Mucosa of descending colon (tissue), 3 donors: ENCODE data around the gene COQ8B. TPM values are rescaled to one million over a fixed set of nuclear protein-coding genes. Genes with fewer than 3 reads are reported as not detected.

ENCODE experiments used
- ATAC-seq: fragments of 200-7000 bp; cut with Tn5 transposase; one replicate; pipeline ENCODE4 v1.9.1; 2020; ENCODE audit warnings: mild to moderate bottlenecking, moderate library complexity
- DNase-seq, 3 donors: peaks; one replicate each; pipeline ENCODE4 v3.0.0-alpha.2; 2020
- H3K36me3 ChIP-seq: fragments of 200-600 bp; one replicate; pipeline ENCODE4 v1.8.0; 2021; ENCODE audit warnings: low read depth, mild to moderate bottlenecking
- H3K4me1 ChIP-seq: fragments of 200-600 bp; one replicate; pipeline ENCODE4 v1.8.0; 2021; ENCODE audit warnings: low read depth, mild to moderate bottlenecking
- H3K4me3 ChIP-seq: fragments of 200-600 bp; one replicate; pipeline ENCODE4 v1.8.0; 2021; ENCODE audit warnings: mild to moderate bottlenecking
- H3K9me3 ChIP-seq: fragments of 200-600 bp; one replicate; pipeline ENCODE4 v1.8.0; 2021; ENCODE audit warnings: mild to moderate bottlenecking
- intact Hi-C, 2 donors: fragments of 100-400 bp; cut with DNase I in 1 of 2; cut with micrococcal nuclease in 1 of 2; formaldehyde crosslinking; loops; one replicate each; pipeline versions ENCODE4 v1.11.0 to v1.11.1; 2022; cut with DNase I, micrococcal nuclease
- total RNA-seq, 3 donors: library from RNA; stranded (reverse); fragmentation: NEBNext Ultra II Directional in 2 of 3; extraction: Animal tissue kit (Norgen Biotek cat#: 25700) in 2 of 3; gene quantifications; one replicate each; pipeline versions ENCODE4 v1.2.1 to v1.2.4, GENCODE V29; 2021 to 2023
- TF ChIP-seq, protein P1 (sequence below): fragments of 200-600 bp; IDR thresholded peaks from one replicate; pipeline ENCODE4 v1.8.0; 2022; ENCODE audit warnings: antibody characterized with exemption, mild to moderate bottlenecking
- donor health status: DM: no; HTN: no; CAD: no; lungs with moderate emphysema.
- donor health status: DM: no; HTN: no; CAD: no.
- donor health status: DM: no; HTN: yes; CAD: no.

COQ8B gene
- total RNA-seq, 3 donors from 2014 or later = 29.9 to 49.2 (median 39.3) TPM

DNA sequence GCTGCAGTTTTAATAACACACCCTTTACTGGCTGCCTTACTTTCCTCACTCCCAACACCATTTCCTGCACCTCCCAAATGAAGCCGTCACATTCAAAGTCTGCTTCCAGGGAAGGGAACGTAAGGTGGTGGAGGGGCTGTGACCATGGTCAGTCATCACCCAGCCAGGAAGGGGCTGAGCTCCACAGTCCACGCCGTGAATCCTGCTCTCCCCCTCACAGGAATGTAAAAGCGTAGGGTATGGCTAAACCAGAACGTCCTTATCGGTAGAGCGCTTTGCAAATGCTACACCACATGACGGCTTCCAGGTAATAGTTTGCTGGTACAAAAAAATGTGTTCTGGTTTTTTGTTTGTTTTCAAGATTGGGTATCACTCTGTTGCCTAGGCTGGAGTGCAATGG, 33.2 kb downstream of the COQ8B start:
- Histone ChIP-seq H3K4me1 (peaks cover 13% of the 10 kb centered on the region), H3K4me3 (no peak overlapping the region), H3K9me3 (no peaks in the 10 kb centered on the region), H3K36me3 (no peaks in the 10 kb centered on the region)
- no peak for ATAC-seq
- TF ChIP-seq, protein P1, sequence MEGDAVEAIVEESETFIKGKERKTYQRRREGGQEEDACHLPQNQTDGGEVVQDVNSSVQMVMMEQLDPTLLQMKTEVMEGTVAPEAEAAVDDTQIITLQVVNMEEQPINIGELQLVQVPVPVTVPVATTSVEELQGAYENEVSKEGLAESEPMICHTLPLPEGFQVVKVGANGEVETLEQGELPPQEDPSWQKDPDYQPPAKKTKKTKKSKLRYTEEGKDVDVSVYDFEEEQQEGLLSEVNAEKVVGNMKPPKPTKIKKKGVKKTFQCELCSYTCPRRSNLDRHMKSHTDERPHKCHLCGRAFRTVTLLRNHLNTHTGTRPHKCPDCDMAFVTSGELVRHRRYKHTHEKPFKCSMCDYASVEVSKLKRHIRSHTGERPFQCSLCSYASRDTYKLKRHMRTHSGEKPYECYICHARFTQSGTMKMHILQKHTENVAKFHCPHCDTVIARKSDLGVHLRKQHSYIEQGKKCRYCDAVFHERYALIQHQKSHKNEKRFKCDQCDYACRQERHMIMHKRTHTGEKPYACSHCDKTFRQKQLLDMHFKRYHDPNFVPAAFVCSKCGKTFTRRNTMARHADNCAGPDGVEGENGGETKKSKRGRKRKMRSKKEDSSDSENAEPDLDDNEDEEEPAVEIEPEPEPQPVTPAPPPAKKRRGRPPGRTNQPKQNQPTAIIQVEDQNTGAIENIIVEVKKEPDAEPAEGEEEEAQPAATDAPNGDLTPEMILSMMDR = no peak
- intact Hi-C loops = no loop called here
- no peak for DNase-seq

DNA sequence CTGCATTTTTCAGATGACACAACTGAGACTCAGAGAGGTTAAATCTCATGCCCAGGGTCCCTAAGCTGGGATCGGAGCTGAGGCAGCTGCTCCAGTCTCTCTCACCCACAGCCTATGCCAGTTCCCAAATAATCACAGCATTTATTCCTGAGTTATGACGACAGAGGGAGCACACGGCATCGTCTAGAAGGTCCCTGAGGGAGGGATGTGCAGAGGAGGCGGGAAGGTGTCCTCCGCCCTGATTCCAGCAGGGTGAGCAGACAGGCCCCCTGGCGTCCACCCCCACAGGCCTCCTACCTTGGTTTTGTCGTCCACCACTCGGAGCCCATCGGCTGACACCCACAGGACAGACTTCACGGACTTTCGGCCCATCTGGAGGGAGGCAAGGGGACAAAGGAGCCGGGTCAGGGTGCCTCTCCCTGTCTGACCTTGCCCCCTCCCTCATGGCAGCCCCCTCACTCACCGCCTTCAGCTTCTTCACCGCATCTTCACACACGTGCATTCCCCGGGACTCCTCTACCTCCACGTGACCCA, 34.2 kb downstream of the COQ8B start:
- ATAC-seq (no peak), DNase-seq (no peak)
- Histone ChIP-seq H3K4me1 (peaks cover 10% of the 10 kb centered on the region), H3K9me3 (no peaks in the 10 kb centered on the region), H3K36me3 (no peaks in the 10 kb centered on the region), H3K4me3 (no peak overlapping the region)
- intact Hi-C loops = no loop called here
- TF ChIP-seq, protein P1 = no peak

DNA sequence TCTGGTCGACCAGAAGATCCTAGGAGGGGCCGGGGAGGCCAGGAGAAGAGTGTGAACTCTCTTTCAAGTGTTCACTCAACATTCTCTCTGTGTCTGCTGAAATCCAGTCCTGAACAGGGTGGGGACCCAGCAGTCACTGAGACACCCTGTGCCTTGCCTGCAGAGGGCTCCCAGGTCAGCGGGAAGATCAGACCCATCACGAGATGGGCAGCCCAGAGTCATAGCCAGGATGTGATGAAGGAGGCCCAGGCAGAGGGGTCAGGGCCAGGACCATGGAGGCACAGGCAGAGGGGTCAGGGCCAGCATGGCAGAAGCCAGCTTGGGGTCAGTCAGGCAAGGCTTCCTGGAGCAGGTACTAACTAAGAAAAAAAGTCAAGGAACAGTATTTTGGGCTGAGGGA, 35.6 kb downstream of the COQ8B start:
- ATAC-seq (no peak), DNase-seq (no peak)
- no peak overlapping the region for H3K4me3 ChIP-seq
- peaks cover 6% of the 10 kb centered on the region for H3K4me1 ChIP-seq
- TF ChIP-seq, protein P1 = no peak
- intact Hi-C loops = no loop called here
- H3K36me3 ChIP-seq = no peaks in the 10 kb centered on the region
- H3K9me3 ChIP-seq = no peaks in the 10 kb centered on the region

DNA sequence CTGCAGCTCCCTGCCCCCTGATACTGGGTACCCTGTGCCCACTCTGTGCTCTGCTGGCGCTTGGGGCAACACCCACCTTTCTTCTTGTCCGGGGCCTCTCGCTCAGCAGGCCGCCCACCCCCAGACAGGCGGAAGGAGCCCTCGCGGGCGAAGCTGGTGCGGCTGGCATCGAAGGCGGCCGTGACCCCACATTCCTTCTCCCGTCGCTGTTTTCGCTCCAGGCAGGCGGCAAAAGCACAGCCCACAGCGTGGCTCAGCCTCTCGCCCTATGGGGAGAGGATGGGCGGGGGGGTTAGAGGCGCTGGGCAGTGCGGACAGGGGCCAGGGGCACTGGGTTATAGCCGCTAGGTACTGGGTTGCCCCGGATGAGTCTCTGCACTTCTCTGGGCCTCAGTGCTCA, 39.5 kb downstream of the COQ8B start:
- ATAC-seq = no peak
- TF ChIP-seq, protein P1 = no peak
- no peaks in the 10 kb centered on the region for H3K36me3 ChIP-seq
- intact Hi-C loops = no loop called here
- H3K4me3 ChIP-seq = no peak overlapping the region
- H3K9me3 ChIP-seq = no peaks in the 10 kb centered on the region
- DNase-seq = no peak
- no peaks in the 10 kb centered on the region for H3K4me1 ChIP-seq

DNA sequence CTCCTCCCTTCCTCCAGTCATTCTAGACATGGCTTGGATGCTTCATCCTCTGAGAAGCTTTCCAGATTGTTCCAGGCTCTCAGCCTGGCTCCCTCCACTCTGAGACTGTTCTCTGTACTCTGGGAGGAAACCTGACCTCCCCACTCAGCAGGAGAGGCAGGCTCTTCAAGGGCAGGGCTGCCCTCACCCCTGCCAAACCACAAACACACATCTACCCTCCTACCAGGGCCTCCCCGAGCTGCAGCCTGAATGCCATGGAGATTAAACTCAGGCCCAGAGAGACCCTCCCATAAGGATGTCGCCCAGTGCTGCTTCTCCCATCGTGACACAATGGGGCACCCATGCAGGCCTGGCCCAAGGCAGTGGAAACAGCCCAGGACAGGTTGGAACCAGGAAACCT, 42.4 kb downstream of the COQ8B start:
- ATAC-seq (no peak), DNase-seq (no peak)
- no peaks in the 10 kb centered on the region for H3K36me3 ChIP-seq
- H3K4me3 ChIP-seq = no peak overlapping the region
- TF ChIP-seq, protein P1 = no peak
- intact Hi-C loops = no loop called here
- H3K4me1 ChIP-seq = no peaks in the 10 kb centered on the region
- no peaks in the 10 kb centered on the region for H3K9me3 ChIP-seq

DNA sequence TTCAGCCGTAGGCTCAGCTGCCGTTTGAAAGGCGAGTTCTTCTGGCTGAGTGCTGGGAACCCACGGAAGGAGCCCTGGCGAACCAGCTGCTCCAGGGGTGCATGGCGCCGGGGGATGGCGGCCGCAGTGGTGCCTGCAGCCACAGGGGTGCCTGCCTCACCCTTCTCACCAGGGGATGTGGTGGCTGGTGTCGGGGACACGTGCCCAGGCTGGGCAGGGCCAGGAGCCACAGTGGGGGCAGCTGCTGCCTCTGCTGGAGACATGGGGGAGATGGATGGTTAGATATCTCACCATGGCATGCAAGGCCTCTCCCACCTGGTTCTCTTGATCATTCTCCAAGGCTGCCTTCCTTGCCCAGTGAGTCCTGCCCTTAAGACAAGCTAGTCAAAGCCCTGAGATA, 43.3 kb downstream of the COQ8B start:
- Histone ChIP-seq H3K36me3 (no peaks in the 10 kb centered on the region), H3K9me3 (no peaks in the 10 kb centered on the region), H3K4me1 (no peaks in the 10 kb centered on the region), H3K4me3 (no peak overlapping the region)
- intact Hi-C loops = no loop called here
- ATAC-seq (no peak), DNase-seq (no peak)
- TF ChIP-seq, protein P1 = no peak
